GDM1 (cell line): ENCODE data around the gene HLA-DOA.

Experiments used
- DNase-seq: peaks from one replicate; lab custom pipeline; 2025; lab: John Stamatoyannopoulos, UW

The HLA-DOA gene

DNA sequence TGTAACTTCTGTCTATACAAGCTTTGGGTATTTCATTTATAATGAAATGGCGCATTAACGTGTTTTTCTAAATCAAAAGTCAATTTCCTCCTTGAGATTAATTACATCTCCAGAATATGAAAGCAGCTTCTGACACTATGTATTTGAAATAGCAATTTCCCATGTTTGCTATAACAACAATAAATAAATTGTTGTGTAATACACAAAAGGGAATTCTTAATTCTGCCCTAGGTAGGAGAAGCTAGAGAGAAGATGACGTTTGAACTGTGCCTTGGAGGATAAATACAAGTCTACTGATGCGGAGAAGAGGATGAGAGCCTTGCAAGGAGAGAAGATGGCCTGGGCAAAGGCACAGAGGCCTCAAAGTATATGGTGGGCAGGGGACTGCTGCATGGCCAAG is 7.6 kb upstream of the HLA-DOA start:
- DNase-seq, result no peak

- DNase-seq, result no peak
Measured at GRCh38 chr6:33015798-33016197, 6.4 kb upstream of the HLA-DOA start.

DNA sequence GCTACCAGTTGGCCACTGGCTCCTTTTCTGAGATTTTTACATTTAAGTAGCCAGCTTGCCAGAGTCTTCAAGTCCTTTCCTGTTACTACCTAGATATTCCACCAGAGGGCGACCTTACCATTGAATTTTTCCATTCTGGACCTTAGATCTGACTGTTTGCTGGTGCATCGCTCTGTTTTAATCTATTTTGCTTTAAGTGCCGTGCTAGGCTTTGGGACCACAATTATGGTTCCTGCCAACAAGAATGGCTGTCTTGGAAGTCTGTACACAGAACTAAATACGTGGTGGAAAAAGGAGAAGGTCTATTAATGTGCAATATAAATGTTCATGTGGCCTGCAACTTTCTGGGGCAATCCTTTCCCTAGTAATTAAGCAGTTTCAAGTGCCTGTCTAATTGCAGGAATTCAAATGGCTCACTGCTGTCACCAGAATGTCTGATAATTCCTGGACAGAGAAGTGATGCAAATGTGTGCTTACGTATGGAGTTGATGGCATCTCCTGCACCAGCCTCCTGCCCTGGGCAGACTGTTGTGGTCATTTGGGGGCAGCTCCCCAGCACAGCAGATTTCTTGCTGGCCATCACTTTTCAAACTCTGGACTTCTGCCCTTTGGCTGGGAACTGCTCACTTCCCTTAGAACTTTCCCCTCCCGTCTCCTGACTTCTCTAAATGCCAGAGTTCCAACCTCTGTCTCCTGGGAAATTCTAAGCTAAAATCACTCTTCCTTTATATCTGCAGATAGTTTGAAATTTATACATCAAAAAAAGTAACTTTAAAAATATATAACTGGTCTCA is 5.6 kb upstream of the HLA-DOA start:
- peak; percentile 75 for DNase-seq

- DNase-seq, result no peak
Measured at GRCh38 chr6:33013608-33014007, 4.2 kb upstream of the HLA-DOA start.

DNA sequence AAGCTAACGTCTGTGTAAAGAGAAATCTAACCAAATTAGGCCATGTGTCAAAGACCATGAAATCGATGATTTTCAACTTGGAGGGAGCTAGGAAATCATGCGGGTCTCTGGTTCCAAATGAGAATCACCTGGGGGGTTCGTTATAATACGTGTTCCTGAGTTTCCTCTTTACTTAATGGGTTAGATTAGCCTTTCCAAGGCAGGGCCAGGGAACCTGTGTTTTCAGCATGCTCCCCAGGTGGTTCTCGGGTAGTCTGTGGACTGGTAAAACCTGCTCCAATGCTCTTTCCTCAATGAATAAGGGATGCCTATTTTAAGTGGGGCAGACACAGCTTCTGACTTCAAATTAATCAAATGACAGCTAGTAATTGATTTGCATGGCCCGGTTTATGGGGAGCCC is 965 bp upstream of the HLA-DOA start:
- no peak for DNase-seq

- no peak for DNase-seq
Measured at GRCh38 chr6:33007831-33008400, 1.5 kb downstream of the HLA-DOA start.

GRCh38 chr6:33004940-33005339 is 4.5 kb downstream of the HLA-DOA start:
- DNase-seq, result no peak

- no peak for DNase-seq
Measured at GRCh38 chr6:33001685-33002084, 7.7 kb downstream of the HLA-DOA start.

- peak; percentile 17 for DNase-seq
Measured at GRCh38 chr6:33000055-33000454, 9.3 kb downstream of the HLA-DOA start.

DNA sequence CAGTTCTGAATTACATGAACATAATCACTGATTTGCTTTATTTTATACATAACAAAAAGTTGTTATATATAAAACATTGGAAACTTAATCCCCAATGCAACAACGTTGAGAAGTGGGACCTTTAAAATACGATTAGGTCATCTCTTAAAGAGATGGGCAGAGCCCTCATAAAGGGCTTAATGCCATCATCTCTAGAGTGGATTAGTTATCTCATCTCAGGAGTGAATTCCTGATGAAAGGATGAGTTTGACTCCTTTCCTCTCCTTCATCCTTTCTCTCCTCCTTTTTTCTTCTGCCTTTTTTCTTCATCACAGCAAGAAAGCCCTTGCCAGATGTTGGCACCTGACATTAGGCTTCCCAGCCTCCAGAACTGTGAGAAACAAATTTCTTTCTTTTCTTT is 13.9 kb downstream of the HLA-DOA start:
- no peak for DNase-seq

DNA sequence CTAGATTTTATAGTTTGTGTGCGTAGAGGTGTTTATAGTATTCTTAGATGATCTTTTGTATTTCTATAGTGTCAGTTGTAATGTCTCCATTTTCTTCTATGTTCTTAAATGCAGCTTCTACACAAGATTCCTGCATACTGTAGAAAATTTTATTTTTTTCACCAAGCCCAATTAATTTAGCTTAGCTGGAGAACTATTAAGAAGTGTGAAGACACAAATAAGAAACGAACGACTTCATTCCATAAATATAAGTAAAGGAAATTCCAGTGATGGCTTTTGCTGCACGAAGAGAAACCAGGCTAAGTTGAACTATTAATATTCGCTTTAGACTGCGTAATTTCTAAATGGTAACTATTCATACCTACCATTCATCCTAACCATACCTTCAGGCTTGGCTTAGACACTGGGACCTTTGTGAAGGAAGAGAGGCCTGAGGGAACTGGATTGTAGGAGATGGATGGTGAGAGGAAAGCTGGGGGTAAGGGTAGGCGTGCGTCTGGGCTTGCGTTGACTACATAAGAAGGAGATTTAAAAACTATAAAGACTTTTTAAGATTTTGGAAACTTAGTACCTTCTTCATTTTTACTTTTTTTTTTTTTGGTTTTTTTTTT is 15.9 kb downstream of the HLA-DOA start:
- DNase-seq, result no peak

DNA sequence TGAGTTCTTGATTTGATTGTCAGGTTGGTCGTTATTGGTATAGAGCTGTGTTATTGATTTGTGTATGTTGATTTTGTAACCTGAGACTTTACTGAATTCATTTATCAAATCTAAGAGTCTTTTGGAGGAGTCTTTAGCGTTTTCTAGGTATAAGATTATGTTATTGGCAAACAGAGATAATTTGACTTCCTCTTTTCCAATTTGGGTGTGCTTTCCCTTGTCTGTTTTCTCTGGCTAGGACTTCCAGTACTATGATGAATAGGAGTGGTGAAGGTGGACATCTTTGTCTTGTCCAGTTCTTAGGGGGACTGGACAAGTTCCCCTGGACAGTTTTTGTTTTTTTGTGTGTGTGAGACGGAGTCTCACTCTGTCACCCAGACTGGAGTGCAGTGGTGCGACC is 17.4 kb downstream of the HLA-DOA start:
- DNase-seq, result no peak

GRCh38 chr6:32989368-32989767 is 20.0 kb downstream of the HLA-DOA start:
- no peak for DNase-seq

DNA sequence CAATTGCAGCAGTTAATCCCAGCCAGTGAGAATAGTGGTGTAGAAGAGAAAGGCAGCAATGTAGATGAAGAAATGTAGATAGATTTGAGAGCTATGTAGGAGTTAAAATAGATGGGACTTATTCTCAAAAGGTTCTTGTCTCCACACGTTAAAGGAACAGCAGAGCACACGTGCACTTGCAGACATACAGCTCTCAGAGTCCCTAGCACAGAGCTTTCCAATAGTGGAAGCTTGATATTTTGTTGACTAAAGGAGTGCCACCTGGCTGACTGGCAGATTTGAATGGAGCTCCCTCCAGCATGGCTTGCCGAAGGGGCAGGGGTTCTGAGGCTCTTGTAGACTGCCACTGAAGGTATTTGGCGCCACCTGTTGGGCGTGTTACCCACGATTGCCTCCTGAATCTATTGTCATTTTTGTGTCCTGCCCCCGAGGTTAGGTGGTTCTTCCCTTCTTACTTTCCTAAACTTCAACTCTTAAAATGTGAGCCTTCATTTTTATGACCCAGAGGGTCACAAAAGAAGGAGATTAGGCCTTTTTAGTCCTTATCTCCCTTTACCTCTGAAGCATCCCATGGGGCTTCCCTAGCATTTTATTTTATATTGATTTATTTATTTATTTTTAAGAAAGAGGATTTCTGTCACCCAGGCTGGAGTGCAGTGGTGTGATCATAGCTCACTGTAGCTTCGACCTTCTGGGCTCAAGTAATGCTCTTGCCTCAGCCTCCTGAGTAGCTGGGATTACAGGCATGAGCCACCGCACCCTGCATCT is 24.6 kb downstream of the HLA-DOA start:
- peak; percentile 81 for DNase-seq

DNA sequence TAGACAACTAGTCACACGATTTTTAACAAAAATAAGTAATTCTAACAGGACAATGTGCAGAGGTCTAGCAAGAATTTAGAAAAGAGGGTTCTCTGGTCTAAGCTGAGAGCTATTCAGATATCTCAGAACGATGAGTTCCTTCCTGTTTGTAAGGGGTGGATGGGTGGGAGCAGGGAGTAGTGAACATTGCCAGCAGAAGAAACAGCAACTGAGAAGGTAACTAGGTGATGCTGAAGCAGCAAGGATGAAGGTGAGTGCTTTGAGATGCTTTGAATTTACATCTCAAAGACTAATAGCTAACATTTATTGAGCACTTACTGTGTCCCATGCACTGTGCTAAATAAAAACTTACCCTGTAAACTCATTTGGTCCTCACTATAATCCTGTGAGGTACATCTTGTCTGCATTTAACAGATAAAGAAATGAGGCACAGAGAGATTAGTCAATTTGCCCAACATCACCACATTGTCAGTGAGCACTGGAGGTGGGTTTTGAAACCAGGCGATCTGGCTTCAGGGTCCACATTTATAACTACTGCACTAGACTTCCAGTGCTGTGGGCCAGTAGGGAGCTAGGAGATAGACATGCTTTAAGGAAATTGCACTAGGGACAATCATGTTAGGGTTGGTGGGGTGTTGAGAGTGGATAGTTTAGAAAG is 25.3 kb downstream of the HLA-DOA start:
- DNase-seq, result no peak

GRCh38 chr6:32983493-32983848 is 25.9 kb downstream of the HLA-DOA start:
- DNase-seq, result no peak

- no peak for DNase-seq
Measured at GRCh38 chr6:32982702-32983492, 26.5 kb downstream of the HLA-DOA start.

DNA sequence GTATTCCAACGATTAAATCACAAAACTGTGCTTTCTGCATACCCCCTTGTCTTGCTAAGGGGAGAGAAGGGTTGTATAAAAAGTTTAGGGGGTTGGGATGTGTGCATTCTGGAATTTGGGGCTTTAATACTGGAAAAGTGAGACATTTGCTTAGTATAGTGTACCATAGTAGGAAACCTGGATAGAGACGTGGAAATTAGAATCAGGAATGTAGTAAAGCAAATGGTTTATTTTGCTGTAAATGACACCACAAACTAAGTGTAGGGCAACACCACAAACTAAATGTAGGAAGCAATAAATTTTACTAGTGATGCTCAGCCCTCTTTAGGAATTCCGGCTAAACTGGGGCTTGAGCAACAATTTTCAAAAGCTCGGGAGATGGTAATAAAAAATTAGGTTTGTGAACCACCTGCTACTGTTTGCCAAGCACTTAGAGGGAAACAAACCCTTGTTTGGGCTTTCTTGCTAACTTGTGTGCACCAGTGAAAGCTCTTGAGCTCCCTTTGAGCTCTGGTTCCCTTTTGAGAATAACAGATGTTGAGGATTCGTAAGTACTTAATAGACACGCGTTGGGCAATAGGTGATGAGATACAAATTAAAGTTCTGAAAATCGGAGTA is 27.2 kb downstream of the HLA-DOA start:
- DNase-seq, result no peak

- DNase-seq, result no peak
Measured at GRCh38 chr6:32980488-32981038, 28.8 kb downstream of the HLA-DOA start.

GRCh38 chr6:32979720-32980487 is 29.5 kb downstream of the HLA-DOA start:
- no peak for DNase-seq
